ENCODE results near the gene UBE2O. TPM values are rescaled to one million over a fixed set of nuclear protein-coding genes. Genes with fewer than 3 reads are reported as not detected.
A peak's percentile ranks its signal among the peaks of the same experiment; 100 is the strongest.

The UBE2O gene
- total RNA-seq, 1 experiment from 2014 or later: 52.6 TPM

- Histone ChIP-seq H3K23ac (ENCODE audit: insufficient read length, low read depth, low read length) (no peak overlapping the region), H4K20me1 (ENCODE audit: control insufficient read depth, insufficient read depth, insufficient read length) (no peaks in the 10 kb centered on the region), H3K23me2 (ENCODE audit: insufficient read length, low read depth, low read length, poor library complexity, severe bottlenecking) (no peaks in the 10 kb centered on the region), H3T11ph (ENCODE audit: low read length) (no peak overlapping the region), H3K14ac (ENCODE audit: insufficient read depth, low read length) (no peak overlapping the region), H3K27ac (ENCODE audit: insufficient read length, low read depth, low read length) (no peak overlapping the region), H2BK120ac (ENCODE audit: low read depth, low read length, poor library complexity, severe bottlenecking) (no peak overlapping the region), H2AFZ (ENCODE audit: low read length) (no peak overlapping the region), H2BK20ac (ENCODE audit: low read depth, low read length, poor library complexity, severe bottlenecking) (no peak overlapping the region), H3K9me3 (ENCODE audit: control insufficient read depth, low read depth, low read length) (no peaks in the 10 kb centered on the region), H3K4me2 (ENCODE audit: insufficient read depth, insufficient read length, low read length) (no peak overlapping the region), H4K91ac (ENCODE audit: insufficient read length, low read depth, low read length) (no peak overlapping the region), H3K79me2 (ENCODE audit: insufficient read depth, low read length) (no peaks in the 10 kb centered on the region), H3K79me1 (ENCODE audit: insufficient read depth, low read depth, low read length, poor library complexity, severe bottlenecking) (no peaks in the 10 kb centered on the region), H3K9ac (ENCODE audit: extremely low read depth, insufficient read length, low read length) (no peak overlapping the region), H3K27me3 (ENCODE audit: insufficient read depth, low read length) (no peaks in the 10 kb centered on the region), H3K56ac (ENCODE audit: insufficient read length, low read depth, low read length) (no peak overlapping the region), H2AK5ac (ENCODE audit: insufficient read length, low read length) (no peak overlapping the region), H2BK15ac (ENCODE audit: low read depth, low read length) (no peak overlapping the region), H2BK12ac (ENCODE audit: insufficient read length, low read depth, low read length) (no peak overlapping the region), H4K8ac (replicated peaks; ENCODE audit: insufficient read length, low read depth, low read length) (no peak overlapping the region), H4K5ac (ENCODE audit: insufficient read length, low read depth, low read length) (no peak overlapping the region), H3K4me1 (ENCODE audit: insufficient read depth, low read length) (peaks cover 4% of the 10 kb centered on the region; the same call in 1 of the 2 replicates), H2BK5ac (ENCODE audit: insufficient read length, low read length) (no peak overlapping the region), H3K4ac (ENCODE audit: low read depth, low read length) (no peak overlapping the region), H3K18ac (ENCODE audit: insufficient read length, low read depth, low read length) (no peak overlapping the region)
- Mint-ChIP-seq H3K27ac (peak overlapping the region in 1 of 3 experiments; percentile 41; a peak in 2 of 7 replicates), H3K4me1 (peaks cover 12 to 14% of the 10 kb centered on the region in 2 experiments), H3K9me3 (no peaks in the 10 kb centered on the region), H3K36me3 (ENCODE audit: insufficient read depth in 1 of 3, low read depth in 3 of 3) (peaks cover 27 to 70% (median 66%) of the 10 kb centered on the region in 3 experiments; a peak in 6 of 7 replicates), H3K4me3 (no peak overlapping the region), H3K27me3 (ENCODE audit: low read depth) (no peaks in the 10 kb centered on the region)
- TF ChIP-seq, protein P1, sequence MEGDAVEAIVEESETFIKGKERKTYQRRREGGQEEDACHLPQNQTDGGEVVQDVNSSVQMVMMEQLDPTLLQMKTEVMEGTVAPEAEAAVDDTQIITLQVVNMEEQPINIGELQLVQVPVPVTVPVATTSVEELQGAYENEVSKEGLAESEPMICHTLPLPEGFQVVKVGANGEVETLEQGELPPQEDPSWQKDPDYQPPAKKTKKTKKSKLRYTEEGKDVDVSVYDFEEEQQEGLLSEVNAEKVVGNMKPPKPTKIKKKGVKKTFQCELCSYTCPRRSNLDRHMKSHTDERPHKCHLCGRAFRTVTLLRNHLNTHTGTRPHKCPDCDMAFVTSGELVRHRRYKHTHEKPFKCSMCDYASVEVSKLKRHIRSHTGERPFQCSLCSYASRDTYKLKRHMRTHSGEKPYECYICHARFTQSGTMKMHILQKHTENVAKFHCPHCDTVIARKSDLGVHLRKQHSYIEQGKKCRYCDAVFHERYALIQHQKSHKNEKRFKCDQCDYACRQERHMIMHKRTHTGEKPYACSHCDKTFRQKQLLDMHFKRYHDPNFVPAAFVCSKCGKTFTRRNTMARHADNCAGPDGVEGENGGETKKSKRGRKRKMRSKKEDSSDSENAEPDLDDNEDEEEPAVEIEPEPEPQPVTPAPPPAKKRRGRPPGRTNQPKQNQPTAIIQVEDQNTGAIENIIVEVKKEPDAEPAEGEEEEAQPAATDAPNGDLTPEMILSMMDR (conservative IDR thresholded peaks at IDR 0.05): no peak
- no CpG with 5 or more reads among the region's 10 CpGs for WGBS (ENCODE audit: extremely low coverage, insufficient read length, low lambda C conversion rate)
- DNase-seq: no peak
Observed at GRCh38 chr17:76394166-76394565, 58.8 kb downstream of the UBE2O start.
